Tibial artery (tissue), 4 donors: ENCODE measurements around the gene KIT.

Experiments used
- DNase-seq, 2 donors: peaks; one replicate each; pipeline ENCODE4 v3.0.0-alpha.2; 2019
- H3K27ac ChIP-seq, 2 donors: fragments of 200-600 bp; sonication (generic) in 1 of 2; 1 replicate in 1 of 2; 2 replicates in 1 of 2; pipeline ENCODE4 v1.5.1; 2018 to 2019; ENCODE audit warnings: mild to moderate bottlenecking in 1 of 2
- H3K27me3 ChIP-seq, 2 donors: fragments of 200-600 bp; sonication (generic) in 1 of 2; one replicate each; pipeline versions ENCODE4 v1.5.1 to v1.6.0; 2016 to 2019
- H3K36me3 ChIP-seq, 3 donors: fragments of 200-600 bp; sonication (generic) in 2 of 3; one replicate each; pipeline ENCODE4 v1.5.1; 2016 to 2019; ENCODE audit warnings: mild to moderate bottlenecking in 2 of 3
- H3K4me1 ChIP-seq, 4 donors: fragments of 200-600 bp; sonication (generic) in 2 of 4; 1 replicate in 3 of 4; 2 replicates in 1 of 4; pipeline ENCODE4 v1.5.1; 2016 to 2019
- H3K4me3 ChIP-seq, 2 donors: fragments of 200-600 bp; sonication (generic) in 1 of 2; 1 replicate in 1 of 2; 2 replicates in 1 of 2; pipeline ENCODE4 v1.5.1; 2018 to 2019; ENCODE audit warnings: mild to moderate bottlenecking in 2 of 2
- H3K9me3 ChIP-seq, 3 donors: fragments of 200-600 bp; sonication (generic) in 1 of 3; one replicate each; pipeline ENCODE4 v1.5.1; 2016 to 2019
- CTCF ChIP-seq, 2 experiments: fragments of 200-600 bp in 1 of 2; fragments of 450-650 bp in 1 of 2; IDR thresholded peaks; one replicate each; pipeline ENCODE4 v1.5.1; 2017 to 2019; ENCODE audit warnings: antibody characterized with exemption in 2 of 2, mild to moderate bottlenecking in 1 of 2, moderate library complexity in 1 of 2
- intact Hi-C: fragments of 100-400 bp; cut with DNase I; formaldehyde crosslinking; loops from one replicate; pipeline ENCODE4 v1.15.0; 2023; ENCODE audit warnings: low total_unique reads

The KIT gene

DNA sequence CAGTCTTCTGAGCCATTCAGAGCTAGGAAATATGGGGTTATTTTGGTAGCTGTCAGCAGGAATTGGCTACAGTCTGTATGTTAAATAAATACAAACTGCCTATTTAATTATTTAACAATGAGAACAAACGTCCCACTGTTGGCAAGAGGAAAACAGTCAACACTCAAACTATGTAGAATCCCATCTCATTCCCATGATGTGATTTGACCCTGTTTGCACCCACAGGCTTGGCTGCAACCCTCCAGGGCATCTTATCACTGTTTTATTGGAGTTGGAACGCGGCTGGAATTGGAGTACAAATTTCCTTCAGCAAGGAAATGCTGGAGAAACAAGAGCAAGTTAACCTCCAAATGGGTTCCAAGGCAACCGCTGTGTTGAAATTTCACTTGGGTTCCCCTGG, 124.0 kb downstream of the KIT start:
- peak; percentile 58 to 79 for DNase-seq
- peak overlapping the region; percentile 85 to 88 for H3K27ac ChIP-seq
- H3K27me3 ChIP-seq: no peaks in the 10 kb centered on the region

DNA sequence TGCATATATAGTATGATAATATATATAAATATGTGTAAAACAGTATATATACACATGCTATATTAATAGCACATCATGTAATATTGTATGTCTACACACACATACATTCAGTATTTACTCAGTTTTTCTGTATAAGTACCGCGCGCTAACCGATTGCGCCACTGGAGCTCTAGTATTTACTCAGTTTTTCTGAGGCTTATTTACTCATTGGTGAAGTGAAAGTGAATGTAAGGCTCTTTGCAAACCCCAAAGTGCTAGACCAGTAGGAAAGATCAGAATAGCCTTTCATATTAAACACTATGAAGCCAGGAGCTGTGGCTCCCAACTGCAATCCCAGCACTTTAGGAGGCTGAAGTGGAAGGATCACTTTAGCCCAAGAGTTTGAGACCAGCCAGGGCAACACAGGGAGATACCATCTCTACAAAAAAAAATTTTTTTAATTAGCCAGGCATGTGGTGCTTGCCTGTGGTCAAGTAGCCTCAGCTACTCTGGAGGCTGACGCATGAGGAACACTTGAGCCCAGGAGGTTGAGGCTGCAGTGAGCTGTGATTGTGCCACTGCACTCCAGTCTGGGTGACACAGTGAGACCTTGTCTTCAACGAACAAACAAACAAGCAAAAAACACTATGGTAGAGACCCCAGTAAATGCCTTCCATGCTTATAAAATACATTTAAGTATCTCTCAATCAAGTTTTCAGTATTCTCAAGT, 125.8 kb downstream of the KIT start:
- intact Hi-C loops: no loop called here
- Histone ChIP-seq H3K36me3 (no peaks in the 10 kb centered on the region), H3K27ac (peak overlapping the region; percentile 85 to 88), H3K4me1 (peaks cover 0 to 69% (median 43%) of the 10 kb centered on the region in 4 donors), H3K4me3 (peak overlapping the region in 1 of 2 donors; percentile 12), H3K27me3 (no peaks in the 10 kb centered on the region), H3K9me3 (no peaks in the 10 kb centered on the region)
- no peak for DNase-seq
- no peak for TF ChIP-seq CTCF (IDR thresholded peaks at IDR 0.05)

More for the DNA sequence above, 124.0 kb downstream of the KIT start:
- intact Hi-C loops: no loop called here
- H3K4me1 ChIP-seq: peaks cover 0 to 69% (median 43%) of the 10 kb centered on the region in 4 donors
- H3K4me3 ChIP-seq: no peak overlapping the region
- H3K9me3 ChIP-seq: no peaks in the 10 kb centered on the region
- no peaks in the 10 kb centered on the region for H3K36me3 ChIP-seq
- TF ChIP-seq CTCF (IDR thresholded peaks at IDR 0.05): no peak

- Histone ChIP-seq H3K9me3 (no peaks in the 10 kb centered on the region), H3K27me3 (no peaks in the 10 kb centered on the region), H3K36me3 (no peaks in the 10 kb centered on the region), H3K4me3 (peak overlapping the region; percentile 6 to 12), H3K27ac (peak overlapping the region; percentile 85 to 88), H3K4me1 (peaks cover 0 to 63% (median 40%) of the 10 kb centered on the region in 4 donors)
- DNase-seq: peak; percentile 95 to 96
- TF ChIP-seq CTCF (IDR thresholded peaks at IDR 0.05): no peak
- intact Hi-C loops: no loop called here
Measured at GRCh38 chr4:54784161-54784671, 126.5 kb downstream of the KIT start.
